Measurements from ENCODE around the gene NAPSA.

NAPSA gene

GRCh38 chr19:50310759-50311465 lies 54.5 kb downstream of the NAPSA start:
- no peak overlapping the region for H3K4me3 ChIP-seq (replicated peaks in 1 of 2; ENCODE audit: low read depth in 2 of 2, low read length in 2 of 2)
- no peak for TF ChIP-seq CTCF (IDR thresholded peaks at IDR 0.05; ENCODE audit: low read depth, low read length)
- no peak for DNase-seq (ENCODE audit: low read depth in 2 of 2)

GRCh38 chr19:50309396-50310125 lies 55.9 kb downstream of the NAPSA start:
- TF ChIP-seq CTCF (IDR thresholded peaks at IDR 0.05; ENCODE audit: low read depth, low read length), result no peak
- no peak overlapping the region for H3K4me3 ChIP-seq (replicated peaks in 1 of 2; ENCODE audit: low read depth in 2 of 2, low read length in 2 of 2)
- DNase-seq (ENCODE audit: low read depth in 2 of 2), result no peak

GRCh38 chr19:50308991-50309390 lies 56.4 kb downstream of the NAPSA start:
- no peak for DNase-seq (ENCODE audit: low read depth in 2 of 2)
- H3K4me3 ChIP-seq (replicated peaks in 1 of 2; ENCODE audit: low read depth in 2 of 2, low read length in 2 of 2), result no peak overlapping the region
- TF ChIP-seq CTCF (IDR thresholded peaks at IDR 0.05; ENCODE audit: low read depth, low read length), result no peak

Data from cardiac fibroblast (primary cell).